SK-MEL-5 (cell line): ENCODE results near the gene SOX13. TPM values are rescaled to one million over a fixed set of nuclear protein-coding genes. Genes with fewer than 3 reads are reported as not detected.
"Not testable (repeated sequence)": the region's sequence is repeated elsewhere in the genome, so short reads cannot be mapped to it uniquely, and the experiment has no call there.

ENCODE experiments used
- DNase-seq: peaks from one replicate; pipeline ENCODE4 v3.0.0-alpha.2; 2016; ENCODE audit warnings: low read depth, low spot score
- in situ Hi-C: cut with HindIII; loops from 2 replicates; pipeline ENCODE4 v1.10.0; 2016; ENCODE audit warnings: low sequenced_read_pairs, high pct_unique_total_duplicates, low pct_unique_long_range_greater_than_20kb
- polyA plus RNA-seq, 2 experiments: library from polyadenylated mRNA; depleted of rRNA; stranded (reverse); fragments of >200 nt; gene quantifications; 2 replicates each; pipeline ENCODE4 v1.2.3, GENCODE V29; 2015
- total RNA-seq: library from RNA; depleted of rRNA; stranded (reverse); fragments of >200 nt; shearing (Covaris generic); gene quantifications from 2 replicates; pipeline ENCODE4 v1.2.3, GENCODE V29; 2014; rRNA removed

SOX13 gene
- total RNA-seq, result 7.7 and 9.7 TPM in 2 replicates
- 24.1 and 25.7 TPM in 2 replicates for polyA plus RNA-seq (2015; cell fraction: cytosol; rRNA removed)
- 48.4 and 55.3 TPM in 2 replicates for polyA plus RNA-seq (2015; cell fraction: nucleus; rRNA removed)

DNA sequence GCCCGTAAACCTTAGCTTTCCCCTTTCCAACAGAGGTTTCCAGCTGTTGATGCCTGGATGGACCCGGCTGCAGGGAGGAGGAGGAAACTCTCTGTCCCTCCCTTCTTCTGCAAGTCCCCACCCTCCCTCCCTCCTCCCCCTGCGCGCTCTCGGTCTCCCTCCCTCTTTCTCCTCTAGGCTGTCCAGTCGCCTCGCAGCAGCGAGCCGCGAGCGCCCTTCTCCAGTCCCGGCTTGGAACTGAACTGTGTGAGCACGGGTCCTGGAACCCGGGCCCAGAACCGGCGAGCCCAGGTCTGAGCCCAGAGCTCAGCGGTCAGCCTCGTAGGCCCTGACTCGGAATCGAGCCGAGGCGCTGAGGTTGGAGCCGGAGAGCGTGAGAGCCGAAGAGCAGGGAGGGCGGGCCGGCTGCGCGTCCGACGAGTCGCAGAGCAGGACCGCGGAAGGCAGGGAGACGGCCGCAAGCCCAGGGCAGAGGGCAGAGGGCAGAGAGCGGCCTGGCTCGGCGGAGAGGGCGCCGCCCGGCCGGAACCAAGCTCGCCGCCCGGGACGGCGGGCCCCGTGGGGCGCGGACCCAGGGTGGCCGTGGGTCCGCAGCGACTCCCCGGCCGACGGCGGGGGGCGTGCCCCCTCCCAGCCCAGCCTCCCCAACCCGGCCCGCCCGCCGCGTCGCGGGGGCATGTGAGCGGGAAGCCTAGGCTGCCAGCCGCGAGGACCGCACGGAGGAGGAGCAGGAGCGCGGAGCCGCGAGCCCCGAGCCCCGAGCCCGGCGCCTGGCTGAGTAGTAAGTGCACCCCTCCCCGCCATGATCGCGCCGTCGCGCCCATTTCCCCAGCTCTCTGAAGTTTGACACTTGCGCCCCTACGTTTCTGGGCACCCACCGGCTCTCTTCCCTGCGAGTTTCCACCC, at the start of gene SOX13:
SOX13 (plus strand) TSS at position 185 of the 906 bp plus-strand sequence. CDS start 39,801 bp downstream, outside the sequence.
- in situ Hi-C loops, result no loop called here

GRCh38 chr1:204025917-204026707, 46.8 kb upstream of the SOX13 start:
- in situ Hi-C loops, result no loop called here
- DNase-seq, result no peak

More for the DNA sequence above, at the start of gene SOX13:
- peak; percentile 89 for DNase-seq

GRCh38 chr1:204027446-204027845, 45.5 kb upstream of the SOX13 start:
- DNase-seq, result no peak
- in situ Hi-C loops, result no loop called here

- DNase-seq, result no peak
- in situ Hi-C loops, result no loop called here
These were observed 43.9 kb upstream of the SOX13 start for GRCh38 chr1:204029016-204029415.

GRCh38 chr1:204031098-204031710, 41.7 kb upstream of the SOX13 start:
- DNase-seq, result no peak
- in situ Hi-C loops, result no loop called here

- in situ Hi-C loops, result no loop called here
- DNase-seq, result no peak
These were observed 40.2 kb upstream of the SOX13 start for GRCh38 chr1:204032642-204033235.

DNA sequence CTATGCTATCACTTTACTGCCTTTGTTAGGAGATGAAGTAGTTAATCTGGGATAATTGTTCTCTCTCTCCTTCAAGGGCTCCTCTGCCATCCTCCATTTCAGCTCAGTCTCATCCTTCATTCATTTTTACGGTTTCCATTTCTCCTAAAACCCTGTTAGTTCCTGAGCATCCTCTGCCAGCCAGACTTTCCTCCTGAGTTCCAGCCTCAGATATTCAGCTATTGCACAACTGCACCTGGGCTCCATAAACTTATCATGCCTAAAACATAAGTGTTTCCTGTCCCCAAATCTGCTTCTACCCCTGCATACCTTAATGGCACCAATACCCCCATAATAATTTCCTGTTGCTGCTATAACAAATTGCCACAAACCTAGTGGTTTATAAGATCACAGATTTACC, 39.6 kb upstream of the SOX13 start:
- DNase-seq, result no peak
- in situ Hi-C loops, result no loop called here

GRCh38 chr1:204036882-204037655, 35.8 kb upstream of the SOX13 start:
- in situ Hi-C loops, result no loop called here

DNA sequence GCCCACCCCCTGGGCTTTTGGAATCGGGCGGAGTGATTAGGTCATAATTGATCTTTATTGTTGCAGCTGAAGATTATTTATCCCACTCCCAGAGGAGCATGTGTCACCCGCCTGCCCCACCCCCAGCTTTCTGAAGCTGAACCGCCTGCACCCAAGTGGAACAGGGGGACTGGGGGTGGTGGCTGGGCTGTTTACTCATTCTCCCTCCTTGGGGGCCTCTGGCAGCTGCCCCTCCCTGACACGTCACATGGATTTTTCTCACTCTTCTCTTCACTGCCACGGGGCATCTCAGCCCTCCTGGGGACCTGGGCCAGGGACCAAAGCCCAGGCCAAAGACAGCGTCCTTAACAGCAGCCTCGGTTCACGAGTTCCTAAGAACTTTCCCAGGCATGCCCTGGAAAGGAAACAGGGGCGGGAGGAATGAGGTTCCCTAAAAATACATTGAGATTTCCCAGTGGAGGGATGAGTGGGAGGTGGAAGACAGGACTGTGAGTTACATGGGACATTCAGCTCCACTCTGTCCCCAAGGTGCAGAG, 31.6 kb upstream of the SOX13 start:
- in situ Hi-C loops, result no loop called here
- DNase-seq, result no peak

More at GRCh38 chr1:204036882-204037655, 35.8 kb upstream of the SOX13 start:
- no peak for DNase-seq

DNA sequence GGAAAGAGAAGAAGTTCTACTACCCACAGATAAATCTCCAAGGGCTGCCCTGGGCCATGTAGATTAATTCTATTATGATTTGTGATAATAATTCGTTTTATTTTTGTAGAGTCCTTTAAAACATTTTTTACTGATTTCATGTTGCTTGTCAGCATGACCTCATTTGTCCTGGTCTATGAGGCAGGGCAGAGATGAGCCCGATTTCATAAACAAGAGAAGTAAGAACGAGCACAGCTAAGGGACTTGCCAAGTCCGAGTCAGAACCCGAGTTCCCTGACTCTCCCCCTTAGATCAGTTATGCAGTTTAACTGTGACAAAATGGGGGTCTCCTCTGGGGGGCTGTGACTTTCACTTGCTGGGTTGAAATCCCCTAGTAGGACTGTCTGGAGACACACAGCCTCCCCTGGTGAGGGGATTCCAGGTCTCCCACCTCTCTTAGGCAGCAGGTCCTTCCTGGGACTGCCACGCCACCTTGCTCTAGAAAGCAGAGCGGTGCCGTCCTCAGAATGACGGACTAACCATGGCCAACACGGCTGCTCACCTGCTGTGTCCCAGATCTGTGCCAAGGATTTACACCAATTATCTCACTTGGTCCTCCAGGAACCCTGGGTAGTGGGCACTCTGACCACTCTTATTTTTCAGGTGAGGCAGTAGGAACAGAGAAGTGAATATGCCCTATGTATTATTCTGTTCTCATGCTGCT, 31.0 kb upstream of the SOX13 start:
- in situ Hi-C loops, result no loop called here

GRCh38 chr1:204042516-204042915, 30.4 kb upstream of the SOX13 start:
- in situ Hi-C loops, result no loop called here
- DNase-seq, result peak; percentile 4

More for the DNA sequence above, 31.0 kb upstream of the SOX13 start:
- DNase-seq, result no peak

DNA sequence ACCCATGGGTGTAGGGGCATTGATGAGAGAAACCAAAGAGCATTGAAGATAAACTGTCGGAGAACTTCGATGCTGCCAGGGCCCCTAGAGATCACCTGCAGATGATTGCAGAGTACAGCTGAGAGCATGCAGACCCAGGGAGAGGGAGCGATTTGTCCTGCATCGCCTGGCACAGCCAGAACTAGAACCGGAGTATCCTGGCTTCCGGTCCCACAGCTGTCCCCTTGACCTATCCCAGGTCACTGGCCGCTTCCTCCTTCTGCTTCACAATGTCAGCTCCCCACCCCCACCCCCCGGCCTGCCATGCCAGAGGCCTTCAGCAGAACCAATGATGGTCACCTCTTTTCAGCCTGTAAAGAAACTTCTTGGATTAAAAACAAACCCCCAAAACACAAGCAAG, 29.2 kb upstream of the SOX13 start:
- DNase-seq, result no peak
- in situ Hi-C loops, result no loop called here

GRCh38 chr1:204044448-204044847, 28.5 kb upstream of the SOX13 start:
- no peak for DNase-seq
- in situ Hi-C loops, result no loop called here

GRCh38 chr1:204045430-204045829, 27.5 kb upstream of the SOX13 start:
- in situ Hi-C loops, result no loop called here
- DNase-seq, result no peak

DNA sequence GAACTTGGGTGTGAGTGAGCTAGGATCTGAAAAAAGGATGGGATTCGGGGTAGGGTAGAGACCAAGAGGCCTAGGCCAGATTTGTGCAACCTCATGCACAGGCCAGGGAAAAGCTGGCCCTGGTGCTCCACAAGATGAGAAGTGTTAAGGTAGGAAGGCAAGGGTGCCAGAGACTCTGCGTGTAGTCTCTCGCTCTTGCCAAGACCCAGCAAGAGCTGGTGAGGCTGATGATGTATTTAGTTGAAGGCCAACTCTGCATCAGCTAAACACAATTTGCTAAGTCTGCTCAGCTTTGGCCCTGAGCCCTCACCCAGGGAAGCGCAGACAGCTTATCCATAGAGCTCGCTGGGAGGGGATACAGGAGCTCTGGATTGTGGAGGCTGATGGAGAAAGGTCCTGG, 26.6 kb upstream of the SOX13 start:
- in situ Hi-C loops, result no loop called here

DNA sequence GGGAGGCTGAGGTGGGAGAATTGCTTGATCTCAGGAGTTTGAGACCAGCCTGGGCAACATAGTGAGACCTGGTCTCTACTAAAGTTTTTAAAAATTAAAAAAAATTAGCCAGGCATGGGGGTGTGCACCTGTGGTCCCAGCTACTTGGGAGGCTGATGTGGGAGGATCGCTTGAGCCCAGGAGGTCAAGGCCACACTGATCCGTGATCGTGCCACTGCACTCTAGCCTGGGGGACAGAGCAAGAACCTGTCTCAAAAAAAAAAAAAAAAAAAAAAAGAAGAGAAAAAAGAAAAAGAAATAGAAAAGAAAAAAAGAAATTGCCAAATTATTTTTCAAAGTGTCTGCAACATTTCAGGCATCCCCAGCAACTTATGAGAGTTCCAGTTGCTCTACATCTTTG, 24.1 kb upstream of the SOX13 start:
- DNase-seq, in situ Hi-C loops: not testable (repeated sequence)

More for the DNA sequence above, 26.6 kb upstream of the SOX13 start:
- DNase-seq, result no peak
